GM21723 (cell line): Measurements from ENCODE around the gene MTG2.

Source experiments
- ATAC-seq: cut with Tn5 transposase; IDR thresholded peaks from one replicate; pipeline ENCODE4 v1.9.1; 2021; ENCODE audit warnings: mild to moderate bottlenecking, moderate library complexity; ENCODE audit not compliant: unreplicated experiment

The MTG2 gene, protein sequence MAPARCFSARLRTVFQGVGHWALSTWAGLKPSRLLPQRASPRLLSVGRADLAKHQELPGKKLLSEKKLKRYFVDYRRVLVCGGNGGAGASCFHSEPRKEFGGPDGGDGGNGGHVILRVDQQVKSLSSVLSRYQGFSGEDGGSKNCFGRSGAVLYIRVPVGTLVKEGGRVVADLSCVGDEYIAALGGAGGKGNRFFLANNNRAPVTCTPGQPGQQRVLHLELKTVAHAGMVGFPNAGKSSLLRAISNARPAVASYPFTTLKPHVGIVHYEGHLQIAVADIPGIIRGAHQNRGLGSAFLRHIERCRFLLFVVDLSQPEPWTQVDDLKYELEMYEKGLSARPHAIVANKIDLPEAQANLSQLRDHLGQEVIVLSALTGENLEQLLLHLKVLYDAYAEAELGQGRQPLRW

DNA sequence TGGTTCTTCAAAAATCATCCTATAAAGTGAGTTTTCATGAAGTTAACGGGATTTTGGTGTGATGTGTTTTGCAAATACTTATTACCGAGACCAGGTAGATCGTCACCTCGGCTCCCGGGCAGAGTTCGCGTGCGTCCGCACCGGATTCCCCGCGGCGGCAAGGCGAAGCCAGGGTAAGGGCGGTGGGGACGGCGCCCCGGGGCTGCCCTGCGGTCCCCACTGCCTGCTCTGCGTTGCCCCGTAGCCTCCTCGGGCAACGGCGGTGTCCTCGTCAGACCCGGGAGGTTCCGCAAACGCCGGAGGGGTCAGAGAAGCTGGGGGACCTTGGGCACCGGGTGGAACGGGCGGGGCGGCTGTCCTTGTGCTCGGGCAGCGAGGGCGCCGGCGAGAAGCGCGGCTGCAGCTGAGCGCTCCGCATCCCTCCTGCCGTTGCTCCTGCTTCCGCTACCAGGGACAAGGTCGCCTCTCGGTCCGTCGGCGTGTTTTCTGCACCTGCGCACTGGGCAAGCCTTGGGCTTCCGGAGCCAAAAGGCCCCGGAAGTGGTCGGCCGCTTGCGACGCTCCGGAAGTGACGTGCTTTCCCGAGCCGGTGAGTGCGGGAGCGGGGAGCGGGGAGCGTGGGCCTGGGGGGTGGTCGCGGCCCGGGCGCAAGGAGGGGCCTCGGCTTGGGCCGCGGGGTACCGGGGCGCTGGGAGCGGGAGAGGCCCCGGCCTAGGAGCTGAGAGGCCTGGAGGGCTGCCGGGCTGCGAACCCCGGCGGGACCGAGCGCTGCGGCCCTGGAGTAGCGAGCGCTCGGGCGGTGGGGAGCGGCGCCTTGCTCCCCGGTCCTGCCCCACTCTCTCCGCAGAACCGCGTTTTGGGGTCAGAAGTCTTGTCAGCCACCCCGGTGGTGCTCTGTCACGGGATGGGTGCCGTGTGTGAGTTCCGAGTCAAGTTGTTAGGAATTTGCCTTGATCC, at the start of gene MTG2:
MTG2 (plus strand) TSS at position 560 of the 957 bp plus-strand sequence. CDS start 10,393 bp downstream, outside the sequence.
- peak; percentile 89 for ATAC-seq

DNA sequence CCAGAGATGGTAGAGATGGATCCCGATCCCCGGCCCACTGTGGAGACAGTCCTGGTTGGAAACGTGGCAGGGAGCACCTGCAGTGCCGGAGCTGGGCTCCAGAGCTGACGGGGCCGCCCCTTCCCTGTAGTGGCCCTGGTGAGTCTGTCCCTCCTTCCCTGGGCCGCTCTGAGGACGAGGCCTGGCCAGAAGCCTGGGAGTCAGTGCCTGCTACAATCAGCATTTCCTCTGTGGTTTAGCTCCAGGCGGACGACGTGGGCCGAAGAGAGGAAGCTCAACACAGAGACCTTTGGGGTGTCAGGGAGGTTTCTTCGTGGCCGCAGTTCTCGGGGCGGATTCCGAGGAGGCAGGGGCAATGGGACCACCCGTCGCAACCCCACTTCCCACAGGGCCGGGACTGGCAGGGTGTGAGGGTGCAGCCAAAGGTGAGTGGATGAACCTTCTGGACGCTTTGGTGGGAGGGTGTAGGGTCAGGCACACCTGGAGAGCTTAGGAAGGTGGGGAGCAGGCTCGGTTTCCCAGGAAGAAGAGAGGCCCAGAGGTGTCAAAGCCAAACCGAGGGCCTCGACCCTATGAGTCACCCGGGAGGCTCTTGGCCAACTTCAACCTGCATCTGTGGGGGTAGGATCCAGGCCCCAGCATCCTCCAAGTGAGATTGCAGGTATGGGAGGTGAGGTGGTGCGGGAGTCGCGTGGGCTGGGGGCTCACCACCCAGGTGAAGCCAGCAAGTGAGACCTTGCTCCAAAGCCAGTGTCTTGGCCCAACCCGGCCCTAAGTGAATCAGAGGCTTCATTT, 49.6 kb upstream of the MTG2 start:
- no peak for ATAC-seq

DNA sequence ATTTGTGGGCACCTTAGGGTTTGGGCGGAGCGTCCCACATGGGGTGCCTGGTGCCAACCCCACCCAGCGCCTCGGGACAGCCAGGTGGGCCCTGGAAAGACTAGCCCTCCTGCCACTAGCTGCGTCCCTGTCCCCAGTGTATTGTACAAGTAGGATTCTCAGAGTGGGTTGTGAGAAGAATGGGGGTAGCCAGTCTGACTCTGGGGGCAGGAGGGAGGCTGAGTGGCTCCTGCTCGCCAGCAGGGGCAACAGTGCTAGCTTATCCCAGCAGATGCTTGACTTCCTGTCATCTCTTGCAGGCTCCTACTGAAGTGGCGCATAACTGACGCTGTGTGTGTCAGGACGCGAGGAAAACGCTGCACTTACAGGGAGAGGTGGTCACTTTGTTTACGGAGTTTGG, 49.0 kb upstream of the MTG2 start:
- no peak for ATAC-seq

DNA sequence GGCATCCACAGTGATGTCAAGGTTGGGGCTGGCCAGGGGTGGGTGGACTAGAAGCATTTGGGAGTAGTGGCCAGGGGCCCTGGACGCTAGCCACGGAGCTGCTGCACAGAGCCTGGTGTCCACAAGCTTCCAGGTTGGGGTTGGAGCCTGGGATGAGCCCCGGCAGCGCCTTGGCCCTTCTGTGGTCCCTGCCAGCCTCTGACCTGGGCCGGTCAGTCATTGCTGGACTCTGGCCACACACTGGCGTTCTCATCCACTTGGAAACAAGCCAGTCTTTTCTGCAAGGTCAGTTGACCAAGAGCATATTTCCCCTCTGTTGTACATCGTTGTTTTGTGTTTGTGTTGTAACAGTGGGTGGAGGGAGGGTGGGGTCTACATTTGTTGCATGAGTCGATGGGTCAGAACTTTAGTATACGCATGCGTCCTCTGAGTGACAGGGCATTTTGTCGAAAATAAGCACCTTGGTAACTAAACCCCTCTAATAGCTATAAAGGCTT, 48.0 kb upstream of the MTG2 start:
- ATAC-seq: no peak

DNA sequence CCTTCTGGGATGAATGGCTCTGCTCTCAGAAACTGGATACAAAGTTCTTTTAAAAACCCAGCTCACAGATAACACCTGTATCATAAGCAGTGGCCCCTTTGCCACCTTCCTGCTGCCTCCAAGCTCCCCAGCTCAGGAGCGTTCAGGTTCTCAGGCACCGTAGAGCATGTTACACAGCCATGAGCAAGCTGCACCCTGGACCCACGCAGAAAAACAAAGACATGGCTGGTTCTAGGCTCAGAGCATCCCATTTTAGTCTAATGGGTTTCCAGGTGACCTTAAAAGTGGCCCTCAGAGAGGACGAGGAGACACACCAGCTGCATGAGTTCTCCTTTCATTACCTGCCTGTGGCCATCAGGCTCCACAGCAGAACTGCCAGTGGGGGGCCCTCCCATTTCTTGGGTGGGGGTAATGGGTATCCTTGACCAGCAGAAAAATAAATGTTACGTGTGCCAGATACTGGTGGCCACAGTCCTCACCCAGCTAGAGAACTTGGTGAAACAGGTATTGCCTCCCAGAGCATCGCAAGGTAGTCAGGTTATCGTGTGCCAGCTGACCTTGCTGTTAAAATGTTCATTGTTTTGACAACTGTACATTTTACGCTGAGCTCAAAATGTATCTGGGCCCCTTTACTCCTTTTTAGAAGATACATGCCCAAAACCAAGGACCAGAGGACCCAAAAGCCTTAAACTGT, 47.1 kb upstream of the MTG2 start:
- ATAC-seq: no peak

DNA sequence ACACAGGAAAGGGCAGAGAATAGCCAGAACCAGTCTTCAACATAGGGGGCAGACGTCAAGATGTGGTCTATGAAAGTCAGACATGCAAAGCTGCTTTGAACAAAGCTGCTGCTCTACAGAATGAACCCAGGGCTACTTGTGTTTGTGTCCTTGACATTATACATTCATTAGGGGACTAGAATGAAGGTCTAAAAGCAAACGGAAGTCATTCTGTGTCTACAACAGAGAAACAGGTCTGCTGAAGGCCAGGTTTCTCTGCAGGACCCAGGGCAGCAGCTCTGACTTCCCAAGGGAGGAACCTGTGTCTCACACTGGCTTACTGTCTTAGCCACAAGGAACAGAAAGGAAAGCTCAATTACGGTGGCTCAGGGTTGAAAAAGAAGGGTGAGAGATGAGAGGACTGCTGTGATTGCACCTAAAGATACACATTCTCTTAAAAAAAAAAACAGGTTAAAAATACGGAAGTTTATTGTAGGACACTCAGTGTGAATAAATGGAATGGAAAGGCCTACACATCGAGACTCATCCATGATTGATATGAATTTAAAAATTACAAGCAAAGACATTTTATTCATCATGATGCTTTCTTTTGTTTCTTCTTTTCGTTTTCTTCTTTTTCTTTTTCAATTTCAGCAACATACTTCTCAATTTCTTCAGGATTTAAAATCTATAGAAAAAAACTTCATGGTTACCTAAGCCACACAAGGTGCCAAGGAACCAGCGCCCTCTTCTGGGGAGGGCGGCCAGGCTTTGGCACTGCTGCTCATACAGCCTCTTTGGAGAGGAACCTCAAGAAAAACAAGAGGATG, 46.3 kb upstream of the MTG2 start:
- peak; percentile 48 for ATAC-seq

DNA sequence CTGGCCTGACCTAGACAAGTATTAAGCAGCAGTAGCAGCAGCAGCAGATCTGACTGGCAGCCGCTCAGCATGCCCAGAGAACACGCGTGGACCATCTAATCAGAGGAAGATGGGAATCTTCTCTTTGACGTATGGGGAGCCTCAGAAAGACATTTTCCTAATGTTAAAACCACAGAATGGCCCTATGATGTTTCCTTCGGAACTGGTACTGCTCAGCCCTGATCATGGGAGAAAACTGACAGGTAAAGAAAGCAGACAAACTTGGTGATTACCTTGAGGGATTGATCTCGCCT, 45.8 kb upstream of the MTG2 start:
- ATAC-seq: no peak

DNA sequence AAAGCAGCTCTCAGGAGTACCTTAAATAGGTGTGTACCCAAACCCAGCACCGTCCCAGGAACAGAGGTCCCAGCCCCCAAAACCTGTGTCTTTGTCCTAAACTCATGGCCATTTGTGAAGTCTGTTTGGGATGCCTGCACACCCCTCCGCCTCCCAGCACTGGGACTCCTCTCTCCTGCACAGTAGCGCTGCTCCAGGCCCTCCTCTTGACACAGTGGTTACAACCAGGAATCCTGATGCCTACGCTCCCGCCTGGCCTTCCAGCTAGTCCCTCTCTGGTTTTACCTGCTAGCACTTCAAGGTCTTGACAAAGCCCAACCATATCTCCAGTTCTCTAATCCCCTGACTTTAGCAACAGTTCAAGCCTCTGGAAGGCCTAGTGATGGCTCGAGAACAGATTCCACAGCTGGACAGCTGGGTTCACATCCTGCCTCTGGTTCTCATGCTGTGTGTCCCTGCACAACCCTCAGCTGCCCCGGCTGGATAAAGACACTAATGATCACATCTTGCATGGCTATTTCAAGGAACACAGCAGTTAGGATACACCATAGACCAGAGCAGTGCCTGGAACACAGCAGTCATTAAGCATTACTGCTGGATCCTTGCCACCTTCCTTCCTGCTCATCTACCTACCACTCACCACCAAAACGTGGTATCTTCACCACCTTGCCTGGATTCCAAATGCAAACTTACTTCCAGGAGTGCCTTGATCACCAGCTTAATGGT, 45.2 kb upstream of the MTG2 start:
- ATAC-seq: no peak

DNA sequence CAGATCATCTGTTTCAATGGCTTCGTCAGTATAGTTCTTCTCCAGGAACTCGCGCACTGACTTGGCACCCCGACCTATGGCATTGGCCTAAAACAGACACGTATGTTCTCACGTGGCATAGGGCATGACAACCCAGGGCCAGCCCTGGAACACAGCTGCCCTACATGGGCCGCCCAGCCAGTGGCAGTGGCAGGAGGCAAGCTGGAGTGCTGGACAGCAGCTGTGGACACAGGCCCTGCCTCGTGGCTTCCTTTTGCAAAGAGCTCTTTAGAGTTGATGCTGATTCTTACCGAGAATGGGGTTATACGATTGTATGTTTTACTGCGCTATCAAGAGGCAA, 44.7 kb upstream of the MTG2 start:
- no peak for ATAC-seq

DNA sequence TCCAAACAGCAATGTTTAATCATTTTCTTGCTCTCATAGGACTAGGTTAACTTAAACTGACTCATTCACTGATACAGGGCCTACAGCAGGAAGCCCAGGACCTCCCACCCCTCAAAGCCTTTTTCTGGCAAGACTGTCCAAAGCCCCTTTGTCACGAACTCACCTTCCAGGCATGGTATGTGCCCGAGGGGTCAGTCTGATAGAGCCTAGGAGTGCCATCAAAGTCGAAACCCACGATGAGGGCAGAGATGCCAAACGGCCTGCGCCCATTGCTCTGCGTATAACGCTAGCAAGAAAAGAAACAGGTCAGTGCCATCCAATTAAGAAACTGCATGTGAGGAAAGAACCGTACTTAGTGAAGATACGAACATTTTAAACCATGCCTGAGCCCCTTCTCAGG, 43.9 kb upstream of the MTG2 start:
- no peak for ATAC-seq

DNA sequence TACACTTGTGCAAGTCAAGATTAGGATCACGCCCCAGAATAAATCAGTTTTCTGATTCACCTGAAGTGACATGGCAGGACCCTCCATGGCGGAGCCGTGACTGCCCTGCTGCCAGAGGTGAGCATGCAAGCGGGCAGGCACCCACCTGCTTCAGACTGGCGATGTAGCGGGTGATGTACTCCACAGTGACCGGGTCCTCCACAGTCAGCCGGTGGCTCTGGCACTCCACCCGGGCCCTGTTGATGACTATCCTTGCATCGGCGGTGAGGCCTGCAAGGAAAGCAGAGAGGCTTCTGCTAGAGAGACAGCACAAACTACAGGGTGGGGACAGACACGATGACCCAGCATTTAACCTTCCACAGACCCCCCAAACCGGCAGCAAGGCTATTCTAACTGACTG, 43.2 kb upstream of the MTG2 start:
- ATAC-seq: no peak

DNA sequence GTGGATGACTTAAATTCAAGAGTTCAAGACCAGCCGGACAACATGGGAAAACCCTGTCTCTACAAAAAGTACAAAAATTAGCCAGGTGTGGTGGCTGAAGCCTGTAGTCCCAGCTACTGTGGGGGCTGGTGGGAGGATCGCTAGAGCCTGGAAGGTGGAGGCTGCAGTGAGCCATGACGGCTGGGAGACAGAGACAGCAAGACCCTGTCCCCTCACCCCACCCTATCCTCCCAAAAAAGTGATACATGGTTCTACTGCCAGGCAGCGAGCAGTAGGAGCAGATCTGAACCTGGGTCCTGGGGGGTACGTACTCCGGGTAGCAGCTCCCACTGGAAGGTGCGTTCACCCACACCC, 41.8 kb upstream of the MTG2 start:
- no peak for ATAC-seq

DNA sequence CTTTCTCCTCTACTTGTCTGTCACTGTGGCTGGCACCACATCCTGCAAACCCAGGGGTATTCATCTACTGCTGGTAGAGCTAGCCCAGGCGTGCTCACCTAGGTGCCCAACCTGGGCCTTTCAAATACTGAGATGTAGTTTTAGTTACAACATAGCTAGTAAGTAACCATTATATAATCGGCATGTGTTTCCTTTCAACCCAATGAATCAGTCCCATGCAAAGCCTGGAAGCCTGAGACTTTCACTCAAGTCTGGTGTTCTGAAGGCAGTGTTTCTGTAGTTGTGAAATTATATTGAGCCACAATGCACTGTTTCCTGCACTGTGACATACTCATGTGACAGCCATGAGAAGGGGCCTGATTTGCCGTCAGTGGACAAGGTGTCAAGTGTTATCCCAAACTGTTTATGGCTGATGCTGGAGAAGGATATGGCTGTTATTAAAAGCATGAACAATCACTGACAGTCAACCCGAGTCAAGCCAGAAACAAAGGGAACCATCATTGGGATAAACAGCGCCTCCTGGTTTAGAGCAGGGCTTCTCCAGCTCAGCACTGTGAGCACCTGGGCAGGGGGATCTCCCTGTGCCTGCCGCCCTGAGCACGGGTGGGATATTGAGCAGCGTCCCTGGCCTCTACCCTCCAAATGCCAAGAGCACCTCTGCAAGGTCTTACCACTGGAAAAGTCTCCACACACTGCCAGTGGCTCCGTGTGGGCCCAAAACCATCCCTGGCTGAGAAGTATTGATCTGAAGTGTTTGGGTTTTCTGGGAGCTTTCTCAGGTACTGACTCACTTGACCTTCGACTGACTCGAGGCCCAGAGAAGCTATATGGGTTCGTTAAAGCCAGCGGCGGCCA, 41.2 kb upstream of the MTG2 start:
- ATAC-seq: no peak

DNA sequence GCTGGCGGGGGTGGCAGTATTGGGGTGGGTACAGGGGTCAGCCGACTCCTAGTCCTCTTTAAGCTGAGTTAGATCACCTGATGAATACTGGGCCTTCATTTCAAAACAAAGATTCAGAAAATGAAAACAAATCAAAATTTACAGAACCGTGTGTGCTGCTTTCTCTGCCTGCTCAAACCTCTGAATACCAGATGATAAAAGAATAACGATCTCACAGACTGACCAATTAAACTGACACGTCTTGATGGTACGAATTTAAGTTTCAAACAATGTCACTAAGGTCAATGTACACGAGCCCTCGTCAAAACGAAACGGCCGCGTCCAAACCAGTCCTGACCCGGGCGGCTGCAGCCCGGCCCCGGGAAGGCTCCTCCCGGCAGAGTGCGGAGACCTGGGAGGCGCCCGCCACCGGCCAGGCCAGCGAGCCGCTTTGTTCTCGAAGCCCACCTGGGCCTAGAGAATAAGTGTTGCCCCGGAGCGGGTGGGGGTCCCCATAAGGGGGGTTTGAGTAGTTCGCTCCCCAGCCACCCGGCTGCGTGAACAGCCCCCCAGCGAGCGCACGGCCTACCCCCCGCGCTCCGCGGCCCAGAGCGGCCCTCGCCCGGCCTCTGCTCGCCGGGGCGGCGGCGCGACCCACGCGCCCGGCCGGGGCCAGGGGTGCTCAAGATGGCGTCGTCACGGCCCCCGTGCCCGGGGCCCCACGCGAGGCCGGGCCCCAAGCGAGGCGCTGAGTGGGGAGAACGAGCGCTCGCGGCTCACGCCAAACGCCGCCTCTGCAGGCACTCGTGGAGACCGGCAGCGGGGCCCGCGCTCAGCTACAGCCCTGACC, 40.4 kb upstream of the MTG2 start:
- ATAC-seq: peak; percentile 19

DNA sequence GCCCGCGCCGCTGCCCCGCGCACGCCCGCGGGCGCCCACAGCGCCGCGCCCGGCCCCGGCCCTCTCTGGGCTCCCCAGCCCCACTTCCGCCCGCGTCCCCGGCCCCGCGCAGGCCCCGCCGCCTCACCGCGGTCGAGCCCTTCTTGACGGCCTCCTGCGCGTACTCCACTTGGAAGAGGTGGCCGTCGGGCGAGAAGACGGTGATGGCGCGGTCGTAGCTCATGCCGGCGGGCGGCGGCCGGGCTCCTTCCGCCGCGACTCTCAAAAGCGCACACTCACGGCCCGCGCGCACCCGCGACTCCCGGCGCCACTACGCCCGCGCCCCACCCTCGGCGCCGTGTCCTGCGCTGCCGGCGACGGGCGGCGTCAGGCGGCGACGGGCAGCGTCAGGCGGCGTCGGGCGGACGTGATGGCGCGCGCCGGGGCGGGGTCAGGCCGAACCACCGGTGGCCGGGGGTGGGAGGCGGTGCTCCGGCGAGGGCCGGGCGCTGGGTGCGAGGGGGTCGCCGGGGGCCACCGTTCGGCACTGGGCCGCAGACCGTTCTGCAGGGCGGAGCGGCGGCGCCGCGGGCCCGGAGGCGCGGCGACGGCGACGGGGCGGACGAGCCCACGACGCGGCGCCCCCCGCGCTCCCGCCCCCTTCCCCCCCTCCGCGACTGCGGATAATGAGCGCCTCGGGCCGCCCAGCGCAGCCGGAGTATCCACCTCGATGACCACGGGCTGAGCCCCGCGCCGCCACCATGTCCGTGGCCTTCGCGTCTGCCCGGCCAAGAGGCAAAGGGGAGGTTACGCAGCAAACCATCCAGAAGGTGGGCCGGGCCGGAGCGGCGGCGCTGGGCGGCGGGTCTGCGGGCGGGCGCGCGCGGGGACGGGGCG, 39.5 kb upstream of the MTG2 start, which contains the start of the genes PSMA7 and SS18L1:
PSMA7 (minus strand) TSS at position 314 of the 876 bp plus-strand sequence; CDS start at position 223, 91 bp downstream.
SS18L1 (plus strand) TSS at position 689 of the 876 bp plus-strand sequence; CDS start at position 741, 52 bp downstream.
- peak; percentile 71 for ATAC-seq
